Cardiac muscle cell (in vitro differentiated cells and primary cell): ENCODE results near the gene SMPDL3A. TPM values are rescaled to one million over a fixed set of nuclear protein-coding genes. Genes with fewer than 3 reads are reported as not detected.
"Not testable (repeated sequence)": the region's sequence is repeated elsewhere in the genome, so short reads cannot be mapped to it uniquely, and the experiment has no call there.

Experiments
- DNase-seq, 2 donors: peaks; one replicate each; pipeline versions ENCODE4 v3.0.0 to v3.0.0-alpha.2; 2010 to 2017; ENCODE audit warnings: low read depth in 1 of 2, low spot score in 1 of 2
- H3K27ac ChIP-seq: fragments of 200-600 bp; sonication (generic); 2 replicates; pipeline ENCODE4 v1.5.1; 2016
- H3K27me3 ChIP-seq: fragments of 200-600 bp; sonication (generic); 2 replicates; pipeline ENCODE4 v1.6.0; 2016; ENCODE audit warnings: control low read depth
- H3K36me3 ChIP-seq: fragments of 200-600 bp; sonication (generic); 2 replicates; pipeline ENCODE4 v1.5.1; 2016; ENCODE audit warnings: control low read depth
- H3K4me1 ChIP-seq: fragments of 200-600 bp; sonication (generic); 2 replicates; pipeline ENCODE4 v1.8.1; 2017; ENCODE audit warnings: low read depth, mild to moderate bottlenecking, mixed run types
- H3K4me3 ChIP-seq: fragments of 200-600 bp; sonication (generic); 2 replicates; pipeline ENCODE4 v1.5.1; 2016; ENCODE audit warnings: mild to moderate bottlenecking
- H3K9me3 ChIP-seq: fragments of 200-600 bp; sonication (generic); 2 replicates; pipeline ENCODE4 v1.5.1; 2017; ENCODE audit warnings: low read depth, mild to moderate bottlenecking, control low read depth
- CTCF ChIP-seq: IDR thresholded peaks from 2 replicates; pipeline ENCODE4 v1.5.1; 2012; ENCODE audit warnings: low read depth, mild to moderate bottlenecking, low read length
- polyA plus RNA-seq: library from polyadenylated mRNA; unstranded; fragments of >200 nt; fragmentation: Nextera tagmentation; extraction: Ambion mirVana; gene quantifications from 2 replicates; pipeline ENCODE4 v1.2.1, GENCODE V29; 2016
- total RNA-seq: library from RNA; depleted of rRNA; stranded (reverse); fragments of >200 nt; gene quantifications from 2 replicates; pipeline ENCODE4 v1.2.3, GENCODE V29; 2016

The SMPDL3A gene
- total RNA-seq = 1.4 and 4.5 TPM in 2 replicates
- 4.5 and 6.1 TPM in 2 replicates for polyA plus RNA-seq

- Histone ChIP-seq H3K9me3 (no peaks in the 10 kb centered on the region), H3K4me3 (peak within 1 kb of the TSS; percentile 42), H3K27ac (peak within 1 kb of the TSS; percentile 91), H3K36me3 (no peaks in the 10 kb centered on the region), H3K4me1 (peaks cover 17% of the 10 kb centered on the region), H3K27me3 (peaks cover 32% of the 10 kb centered on the region)
- DNase-seq = peak; percentile 82 to 86
- peak; percentile 54 for TF ChIP-seq CTCF
Observed at GRCh38 chr6:122789182-122790027, at the start of gene SMPDL3A. Gene SMPDL3A (plus strand): TSS chr6:122789258. CDS start chr6:122789347, 89 bp downstream.

GRCh38 chr6:122740091-122740490, 49.0 kb upstream of the SMPDL3A start:
- Histone ChIP-seq H3K4me1 (no peaks in the 10 kb centered on the region), H3K36me3 (no peaks in the 10 kb centered on the region), H3K4me3 (no peak overlapping the region), H3K27me3 (no peaks in the 10 kb centered on the region), H3K27ac (no peak overlapping the region), H3K9me3 (no peaks in the 10 kb centered on the region)
- DNase-seq = no peak
- TF ChIP-seq CTCF = no peak

GRCh38 chr6:122740936-122741335, 48.1 kb upstream of the SMPDL3A start:
- no peak for TF ChIP-seq CTCF
- DNase-seq = no peak

GRCh38 chr6:122744247-122744646, 44.8 kb upstream of the SMPDL3A start:
- H3K27ac ChIP-seq, H3K27me3 ChIP-seq, H3K4me3 ChIP-seq, H3K36me3 ChIP-seq, H3K9me3 ChIP-seq, H3K4me1 ChIP-seq: not testable (repeated sequence)
- peak; percentile 16 to 41 for DNase-seq
- TF ChIP-seq CTCF = peak; percentile 42

More at GRCh38 chr6:122740936-122741335, 48.1 kb upstream of the SMPDL3A start:
- no peaks in the 10 kb centered on the region for H3K4me1 ChIP-seq
- no peak overlapping the region for H3K4me3 ChIP-seq
- no peaks in the 10 kb centered on the region for H3K27me3 ChIP-seq
- no peaks in the 10 kb centered on the region for H3K36me3 ChIP-seq
- no peaks in the 10 kb centered on the region for H3K9me3 ChIP-seq
- no peak overlapping the region for H3K27ac ChIP-seq

- H3K27ac ChIP-seq, DNase-seq, H3K4me3 ChIP-seq, H3K9me3 ChIP-seq, H3K36me3 ChIP-seq, H3K4me1 ChIP-seq, H3K27me3 ChIP-seq: not testable (repeated sequence)
Observed at GRCh38 chr6:122744856-122745255, 44.2 kb upstream of the SMPDL3A start.

GRCh38 chr6:122746688-122747087, 42.4 kb upstream of the SMPDL3A start:
- H3K4me3 ChIP-seq = no peak overlapping the region
- DNase-seq = no peak
- no peak for TF ChIP-seq CTCF
- H3K36me3 ChIP-seq = no peaks in the 10 kb centered on the region
- peaks cover 3% of the 10 kb centered on the region for H3K4me1 ChIP-seq
- H3K27ac ChIP-seq = no peak overlapping the region
- H3K27me3 ChIP-seq = no peaks in the 10 kb centered on the region
- no peaks in the 10 kb centered on the region for H3K9me3 ChIP-seq
